Mesothelial cell of epicardium (in vitro differentiated cells): Measurements from ENCODE around the gene TGFBR1. TPM values are rescaled to one million over a fixed set of nuclear protein-coding genes. Genes with fewer than 3 reads are reported as not detected.

Experiments
- DNase-seq, 2 experiments: peaks; one replicate each; pipeline ENCODE4 v3.0.0; 2021; ENCODE audit warnings: low spot score in 2 of 2; ENCODE audit not compliant: unreplicated experiment in 2 of 2
- H3K27ac Mint-ChIP-seq: 2 replicates; pipeline ENCODE4 v1.8.0; 2021; ENCODE audit warnings: mixed read lengths
- H3K27me3 Mint-ChIP-seq: 2 replicates; pipeline ENCODE4 v1.8.0; 2021; ENCODE audit warnings: low read depth, mixed read lengths
- H3K36me3 Mint-ChIP-seq: 2 replicates; pipeline ENCODE4 v1.8.0; 2021; ENCODE audit warnings: mixed read lengths
- H3K4me1 Mint-ChIP-seq: 2 replicates; pipeline ENCODE4 v1.8.0; 2021; ENCODE audit warnings: mixed read lengths
- H3K4me3 Mint-ChIP-seq: 2 replicates; pipeline ENCODE4 v1.8.0; 2021; ENCODE audit warnings: mild to moderate bottlenecking, moderate library complexity, mixed read lengths
- H3K9me3 Mint-ChIP-seq: 2 replicates; pipeline ENCODE4 v1.8.0; 2021; ENCODE audit warnings: mixed read lengths
- total RNA-seq: library from RNA; stranded (reverse); gene quantifications from 3 replicates; pipeline ENCODE4 v1.2.1, GENCODE V29; 2021
- TF ChIP-seq, protein P1 (sequence below): fragments of 200-600 bp; sonication (generic); IDR thresholded peaks from one replicate; pipeline ENCODE4 v1.5.0; 2021; ENCODE audit warnings: antibody characterized with exemption; ENCODE audit not compliant: unreplicated experiment

Gene TGFBR1
- total RNA-seq, 1 donor from 2014 or later = 77.5 TPM

DNA sequence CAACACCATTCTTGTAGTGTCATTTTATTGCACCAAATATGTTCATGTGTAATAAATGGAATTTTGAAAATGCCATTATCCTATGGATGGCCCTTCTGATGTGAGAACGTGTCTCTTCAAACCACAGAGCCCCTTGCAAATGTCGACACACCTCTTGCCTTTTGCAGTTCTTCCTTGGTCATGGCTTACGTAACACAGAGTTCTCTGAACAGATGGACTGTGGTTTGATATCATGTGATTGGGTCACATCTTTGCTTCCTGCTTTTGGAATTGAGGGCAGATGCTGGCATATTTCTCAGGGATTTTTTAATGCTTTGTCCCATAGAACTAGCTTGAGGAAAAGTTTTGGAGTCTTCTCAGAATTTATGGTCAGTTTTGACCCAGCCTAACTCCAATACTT, 4.6 kb downstream of the TGFBR1 start:
- Mint-ChIP-seq H3K27me3 (no peaks in the 10 kb centered on the region), H3K4me3 (no peak overlapping the region), H3K9me3 (no peaks in the 10 kb centered on the region), H3K4me1 (peaks cover 41% of the 10 kb centered on the region), H3K27ac (no peak overlapping the region), H3K36me3 (no peaks in the 10 kb centered on the region)
- no peak for DNase-seq
- TF ChIP-seq, protein P1, sequence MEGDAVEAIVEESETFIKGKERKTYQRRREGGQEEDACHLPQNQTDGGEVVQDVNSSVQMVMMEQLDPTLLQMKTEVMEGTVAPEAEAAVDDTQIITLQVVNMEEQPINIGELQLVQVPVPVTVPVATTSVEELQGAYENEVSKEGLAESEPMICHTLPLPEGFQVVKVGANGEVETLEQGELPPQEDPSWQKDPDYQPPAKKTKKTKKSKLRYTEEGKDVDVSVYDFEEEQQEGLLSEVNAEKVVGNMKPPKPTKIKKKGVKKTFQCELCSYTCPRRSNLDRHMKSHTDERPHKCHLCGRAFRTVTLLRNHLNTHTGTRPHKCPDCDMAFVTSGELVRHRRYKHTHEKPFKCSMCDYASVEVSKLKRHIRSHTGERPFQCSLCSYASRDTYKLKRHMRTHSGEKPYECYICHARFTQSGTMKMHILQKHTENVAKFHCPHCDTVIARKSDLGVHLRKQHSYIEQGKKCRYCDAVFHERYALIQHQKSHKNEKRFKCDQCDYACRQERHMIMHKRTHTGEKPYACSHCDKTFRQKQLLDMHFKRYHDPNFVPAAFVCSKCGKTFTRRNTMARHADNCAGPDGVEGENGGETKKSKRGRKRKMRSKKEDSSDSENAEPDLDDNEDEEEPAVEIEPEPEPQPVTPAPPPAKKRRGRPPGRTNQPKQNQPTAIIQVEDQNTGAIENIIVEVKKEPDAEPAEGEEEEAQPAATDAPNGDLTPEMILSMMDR = no peak

DNA sequence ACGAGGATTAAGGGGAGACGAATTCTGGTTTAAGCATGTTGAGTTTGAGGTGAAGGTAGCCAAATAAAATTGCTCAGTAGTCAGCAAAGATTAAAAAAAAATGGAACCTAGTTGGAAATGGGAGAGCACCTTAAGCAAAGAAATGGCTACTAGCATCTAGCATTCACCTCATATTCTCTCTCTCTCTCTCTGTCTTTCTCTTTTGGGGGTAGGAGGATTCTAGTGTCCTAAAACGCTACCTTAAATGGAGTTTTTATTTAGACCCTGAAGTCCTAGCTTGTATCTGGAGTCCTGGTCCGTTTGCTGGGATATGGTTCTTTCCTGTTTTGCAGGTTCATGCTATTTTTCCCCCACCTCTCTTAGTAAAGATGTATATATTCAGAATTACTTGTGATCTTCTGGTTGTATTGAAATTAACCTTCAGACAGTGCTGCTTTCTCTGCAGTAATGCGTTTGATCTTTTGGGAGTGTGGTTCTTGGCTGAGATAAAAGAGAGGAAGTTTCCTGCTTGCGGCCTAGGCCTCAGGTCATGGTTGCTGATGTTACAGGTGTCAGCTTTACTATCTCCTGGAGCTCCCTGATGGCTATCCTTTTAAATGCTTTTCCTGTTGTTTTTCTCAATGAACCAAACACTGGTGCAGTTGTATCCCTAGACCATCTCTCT, 8.0 kb downstream of the TGFBR1 start:
- no peak overlapping the region for H3K4me3 Mint-ChIP-seq
- no peaks in the 10 kb centered on the region for H3K27me3 Mint-ChIP-seq
- no peaks in the 10 kb centered on the region for H3K36me3 Mint-ChIP-seq
- TF ChIP-seq, protein P1 = no peak
- peak overlapping the region; percentile 11 for H3K27ac Mint-ChIP-seq
- H3K4me1 Mint-ChIP-seq = peaks cover 36% of the 10 kb centered on the region
- DNase-seq = no peak
- H3K9me3 Mint-ChIP-seq = no peaks in the 10 kb centered on the region

GRCh38 chr9:99113414-99114048, 8.6 kb downstream of the TGFBR1 start:
- TF ChIP-seq, protein P1 = no peak
- Mint-ChIP-seq H3K27ac (peak overlapping the region; percentile 11), H3K4me3 (no peak overlapping the region), H3K4me1 (peaks cover 33% of the 10 kb centered on the region), H3K27me3 (no peaks in the 10 kb centered on the region), H3K36me3 (no peaks in the 10 kb centered on the region), H3K9me3 (no peaks in the 10 kb centered on the region)
- no peak for DNase-seq

DNA sequence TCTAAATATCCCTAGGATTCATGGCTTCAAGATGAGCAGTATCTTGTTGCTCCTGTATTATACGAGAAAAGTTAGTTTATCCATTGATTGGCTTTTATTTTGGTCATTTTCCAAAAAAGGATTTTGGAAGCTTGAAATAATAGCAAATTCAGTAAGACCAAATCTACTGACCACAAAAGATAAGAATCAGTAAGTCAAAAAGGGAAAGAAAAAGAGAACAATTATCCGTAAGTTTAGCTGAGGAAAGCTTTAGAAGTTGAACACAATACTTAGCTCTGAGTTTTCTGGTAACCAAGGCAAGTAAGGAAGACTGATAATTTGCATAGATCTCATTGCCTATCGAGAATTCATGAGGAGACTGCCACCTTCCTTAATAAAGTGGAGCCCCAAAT, 9.1 kb downstream of the TGFBR1 start:
- TF ChIP-seq, protein P1 = no peak
- no peaks in the 10 kb centered on the region for H3K36me3 Mint-ChIP-seq
- H3K4me3 Mint-ChIP-seq = no peak overlapping the region
- peaks cover 35% of the 10 kb centered on the region for H3K4me1 Mint-ChIP-seq
- no peak for DNase-seq
- no peaks in the 10 kb centered on the region for H3K9me3 Mint-ChIP-seq
- H3K27me3 Mint-ChIP-seq = no peaks in the 10 kb centered on the region
- no peak overlapping the region for H3K27ac Mint-ChIP-seq

DNA sequence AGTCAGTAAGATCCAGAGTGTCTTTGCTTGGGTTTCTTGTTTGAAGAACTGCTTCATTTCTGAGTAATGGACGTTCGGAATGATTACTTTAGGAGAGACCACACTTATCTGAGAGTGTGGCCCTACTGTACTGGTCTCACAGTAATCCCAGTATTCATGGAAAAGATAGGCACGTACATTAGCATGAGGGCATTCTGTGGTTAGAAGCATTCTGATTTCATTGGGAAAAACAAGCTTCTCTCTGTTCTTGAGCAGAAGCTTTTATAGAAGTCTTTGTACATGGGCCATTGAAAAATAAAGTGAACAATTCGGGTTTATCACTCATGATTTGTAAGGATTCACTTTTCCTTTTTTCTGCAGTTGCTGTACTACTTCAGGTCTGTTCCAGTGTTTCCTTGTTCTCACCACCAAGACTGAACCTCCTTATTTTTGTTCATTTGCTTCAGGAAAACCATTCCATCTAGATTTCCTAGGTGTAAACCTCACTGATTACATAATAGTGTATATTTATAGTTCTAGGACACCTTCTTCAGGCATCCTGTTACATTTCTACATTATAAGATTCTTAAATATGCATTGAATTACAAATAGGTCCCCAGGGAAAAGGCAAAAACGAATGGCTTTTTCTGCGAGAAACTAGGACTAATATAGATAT, 10.1 kb downstream of the TGFBR1 start:
- no peak overlapping the region for H3K27ac Mint-ChIP-seq
- no peaks in the 10 kb centered on the region for H3K36me3 Mint-ChIP-seq
- H3K4me3 Mint-ChIP-seq = no peak overlapping the region
- DNase-seq = no peak
- TF ChIP-seq, protein P1 = no peak
- H3K27me3 Mint-ChIP-seq = no peaks in the 10 kb centered on the region
- peaks cover 38% of the 10 kb centered on the region for H3K4me1 Mint-ChIP-seq
- H3K9me3 Mint-ChIP-seq = no peaks in the 10 kb centered on the region
